ENCODE results near the gene IVL. TPM values are rescaled to one million over a fixed set of nuclear protein-coding genes. Genes with fewer than 3 reads are reported as not detected.

IVL gene
- not detected in 2 replicates for total RNA-seq (ENCODE audit: low replicate concordance)

- Histone ChIP-seq H3K27ac (no peak within 1 kb of the TSS), H3K9me3 (ENCODE audit: low read depth) (peaks cover 10% of the 10 kb centered on the region), H3K4me3 (no peak within 1 kb of the TSS), H3K4me2 (no peak within 1 kb of the TSS), H2AFZ (replicated peaks) (no peak within 1 kb of the TSS), H3K9ac (no peak within 1 kb of the TSS), H4K20me1 (ENCODE audit: low read depth) (no peaks in the 10 kb centered on the region), H3K79me2 (ENCODE audit: low read depth) (no peaks in the 10 kb centered on the region), H3K36me3 (no peaks in the 10 kb centered on the region), H3F3A (ENCODE audit: low read depth) (no peaks in the 10 kb centered on the region), H3K4me1 (no peaks in the 10 kb centered on the region), H3K27me3 (no peaks in the 10 kb centered on the region)
- H3K4me1 Mint-ChIP-seq: no peaks in the 10 kb centered on the region
- H3K36me3 Mint-ChIP-seq: peaks cover 2% of the 10 kb centered on the region
- H3K27ac Mint-ChIP-seq: no peak within 1 kb of the TSS
- no peak for DNase-seq (ENCODE audit: low spot score)
- peaks cover 20% of the 10 kb centered on the region for H3K9me3 Mint-ChIP-seq
- H3K4me3 Mint-ChIP-seq: no peak within 1 kb of the TSS
- TF ChIP-seq EZH2 (IDR thresholded peaks at IDR 0.05) (no peak), CTCF (IDR thresholded peaks at IDR 0.05) (no peak), EZH2phosphoT487 (IDR thresholded peaks at IDR 0.05) (no peak)
- H3K27me3 Mint-ChIP-seq (ENCODE audit: insufficient read depth, low read depth): peaks cover 13% of the 10 kb centered on the region
Observed at GRCh38 chr1:152907686-152908601, at the start of gene IVL. Gene IVL (plus strand): TSS chr1:152908546. CDS start chr1:152909798, 1,252 bp downstream.

- no peaks in the 10 kb centered on the region for H3K27me3 ChIP-seq
- no peak within 1 kb of the TSS for H3K4me3 ChIP-seq
- no peak for TF ChIP-seq CTCF (IDR thresholded peaks at IDR 0.05)
- no peak for TF ChIP-seq EZH2phosphoT487 (IDR thresholded peaks at IDR 0.05)
- TF ChIP-seq EZH2 (IDR thresholded peaks at IDR 0.05): no peak
- no peak within 1 kb of the TSS for H2AFZ ChIP-seq (replicated peaks)
- Mint-ChIP-seq H3K27me3 (ENCODE audit: insufficient read depth, low read depth) (no peaks in the 10 kb centered on the region), H3K4me1 (no peaks in the 10 kb centered on the region), H3K36me3 (no peaks in the 10 kb centered on the region), H3K27ac (no peak within 1 kb of the TSS), H3K4me3 (no peak within 1 kb of the TSS), H3K9me3 (peaks cover 14% of the 10 kb centered on the region)
- H3K36me3 ChIP-seq: no peaks in the 10 kb centered on the region
- no peaks in the 10 kb centered on the region for H3K4me1 ChIP-seq
- no peak within 1 kb of the TSS for H3K9ac ChIP-seq
- no peak within 1 kb of the TSS for H3K27ac ChIP-seq
- peaks cover 39% of the 10 kb centered on the region for H3K9me3 ChIP-seq (ENCODE audit: low read depth)
- DNase-seq (ENCODE audit: low spot score): no peak
- no peaks in the 10 kb centered on the region for H4K20me1 ChIP-seq (ENCODE audit: low read depth)
- no peaks in the 10 kb centered on the region for H3F3A ChIP-seq (ENCODE audit: low read depth)
- no peak within 1 kb of the TSS for H3K4me2 ChIP-seq
- no peaks in the 10 kb centered on the region for H3K79me2 ChIP-seq (ENCODE audit: low read depth)
Observed at GRCh38 chr1:152859696-152860095, 48.6 kb upstream of the IVL start, which contains the start of gene LCE7A. Gene LCE7A (plus strand): TSS chr1:152859996. CDS start chr1:152860698, 702 bp downstream.

- H3F3A ChIP-seq (ENCODE audit: low read depth): no peaks in the 10 kb centered on the region
- H3K79me2 ChIP-seq (ENCODE audit: low read depth): no peaks in the 10 kb centered on the region
- H3K27ac ChIP-seq: no peak overlapping the region
- no peaks in the 10 kb centered on the region for H3K4me1 Mint-ChIP-seq
- TF ChIP-seq EZH2phosphoT487 (IDR thresholded peaks at IDR 0.05) (no peak), EZH2 (IDR thresholded peaks at IDR 0.05) (no peak), CTCF (IDR thresholded peaks at IDR 0.05) (no peak)
- no peak overlapping the region for H3K4me3 Mint-ChIP-seq
- no peak for DNase-seq (ENCODE audit: low spot score)
- no peaks in the 10 kb centered on the region for H3K4me1 ChIP-seq
- peaks cover 14% of the 10 kb centered on the region for H3K9me3 Mint-ChIP-seq
- no peaks in the 10 kb centered on the region for H3K36me3 Mint-ChIP-seq
- no peak overlapping the region for H3K9ac ChIP-seq
- H2AFZ ChIP-seq (replicated peaks): no peak overlapping the region
- no peak overlapping the region for H3K4me3 ChIP-seq
- no peaks in the 10 kb centered on the region for H4K20me1 ChIP-seq (ENCODE audit: low read depth)
- no peaks in the 10 kb centered on the region for H3K27me3 Mint-ChIP-seq (ENCODE audit: insufficient read depth, low read depth)
- no peak overlapping the region for H3K4me2 ChIP-seq
- no peak overlapping the region for H3K27ac Mint-ChIP-seq
- H3K36me3 ChIP-seq: no peaks in the 10 kb centered on the region
- no peaks in the 10 kb centered on the region for H3K27me3 ChIP-seq
- peaks cover 42% of the 10 kb centered on the region for H3K9me3 ChIP-seq (ENCODE audit: low read depth)
Observed at GRCh38 chr1:152860129-152860528, 48.2 kb upstream of the IVL start.

Data from neural progenitor cell (in vitro differentiated cells).